Neural progenitor cell (in vitro differentiated cells): ENCODE measurements around the gene PRSS21.

Experiments
- EZH2 ChIP-seq: fragments of 200-600 bp; sonication (generic); IDR thresholded peaks from 2 replicates; pipeline ENCODE4 v1.6.1; 2017; ENCODE audit warnings: antibody characterized with exemption, mild to moderate bottlenecking, moderate library complexity
- TF ChIP-seq, protein P1 (sequence below): fragments of 200-600 bp; sonication (generic); IDR thresholded peaks from 2 replicates; pipeline ENCODE4 v1.5.1; 2017; ENCODE audit warnings: antibody characterized with exemption, mild to moderate bottlenecking

- TF ChIP-seq, protein P1, sequence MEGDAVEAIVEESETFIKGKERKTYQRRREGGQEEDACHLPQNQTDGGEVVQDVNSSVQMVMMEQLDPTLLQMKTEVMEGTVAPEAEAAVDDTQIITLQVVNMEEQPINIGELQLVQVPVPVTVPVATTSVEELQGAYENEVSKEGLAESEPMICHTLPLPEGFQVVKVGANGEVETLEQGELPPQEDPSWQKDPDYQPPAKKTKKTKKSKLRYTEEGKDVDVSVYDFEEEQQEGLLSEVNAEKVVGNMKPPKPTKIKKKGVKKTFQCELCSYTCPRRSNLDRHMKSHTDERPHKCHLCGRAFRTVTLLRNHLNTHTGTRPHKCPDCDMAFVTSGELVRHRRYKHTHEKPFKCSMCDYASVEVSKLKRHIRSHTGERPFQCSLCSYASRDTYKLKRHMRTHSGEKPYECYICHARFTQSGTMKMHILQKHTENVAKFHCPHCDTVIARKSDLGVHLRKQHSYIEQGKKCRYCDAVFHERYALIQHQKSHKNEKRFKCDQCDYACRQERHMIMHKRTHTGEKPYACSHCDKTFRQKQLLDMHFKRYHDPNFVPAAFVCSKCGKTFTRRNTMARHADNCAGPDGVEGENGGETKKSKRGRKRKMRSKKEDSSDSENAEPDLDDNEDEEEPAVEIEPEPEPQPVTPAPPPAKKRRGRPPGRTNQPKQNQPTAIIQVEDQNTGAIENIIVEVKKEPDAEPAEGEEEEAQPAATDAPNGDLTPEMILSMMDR, result no peak
- no peak for TF ChIP-seq EZH2
These were observed 9.7 kb downstream of the PRSS21 start for GRCh38 chr16:2826591-2827373.
